CD4-positive, alpha-beta T cell treated with Interleukin-15 for 1 hour (primary cell): Measurements from ENCODE around the gene TBATA.
"Not testable (repeated sequence)": the region's sequence is repeated elsewhere in the genome, so short reads cannot be mapped to it uniquely, and the experiment has no call there.

Source experiments
- DNase-seq: peaks from one replicate; pipeline ENCODE4 v3.0.0-alpha.2; 2020

Gene TBATA

GRCh38 chr10:70777063-70777875 lies 7.9 kb downstream of the TBATA start:
- no peak for DNase-seq

GRCh38 chr10:70776455-70777005 lies 8.6 kb downstream of the TBATA start:
- no peak for DNase-seq

DNA sequence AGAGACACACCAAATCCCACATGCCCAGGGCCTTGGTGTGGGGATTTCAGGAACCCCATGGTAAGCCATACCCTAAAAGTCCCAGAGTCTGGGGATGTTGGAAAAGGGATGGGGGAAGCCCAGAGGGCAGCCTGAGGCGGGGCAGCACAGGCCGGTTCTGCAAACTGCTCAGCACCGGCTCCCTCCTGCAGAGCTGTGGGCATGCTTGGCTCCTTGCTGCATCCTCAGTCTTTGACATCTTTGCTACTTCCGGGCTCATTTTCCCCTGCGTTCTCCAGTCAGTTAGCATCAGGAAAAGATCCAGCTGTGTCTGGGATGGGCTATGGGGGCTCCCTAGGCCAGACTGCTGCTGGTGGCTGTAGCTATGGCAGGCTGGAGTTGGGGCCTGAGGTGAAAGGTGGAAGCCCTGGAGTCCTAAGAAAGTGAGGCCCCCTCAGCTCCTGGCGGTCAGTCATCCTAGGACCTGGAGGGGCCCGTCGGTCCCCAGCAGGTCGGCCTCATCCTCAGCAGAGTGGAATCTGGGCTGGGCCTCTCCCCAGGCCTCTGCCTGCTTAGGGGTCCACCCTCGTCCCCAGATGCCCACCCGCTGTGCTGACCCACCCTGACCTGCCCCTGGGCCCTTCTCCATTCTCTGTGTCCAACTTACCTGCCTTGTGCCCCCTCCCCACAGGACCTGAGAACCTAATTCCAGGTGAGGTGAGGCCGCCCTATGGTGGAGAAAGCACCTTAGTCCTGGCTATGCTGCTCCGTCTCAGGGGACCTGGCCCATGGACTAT lies 9.3 kb downstream of the TBATA start:
- no peak for DNase-seq

DNA sequence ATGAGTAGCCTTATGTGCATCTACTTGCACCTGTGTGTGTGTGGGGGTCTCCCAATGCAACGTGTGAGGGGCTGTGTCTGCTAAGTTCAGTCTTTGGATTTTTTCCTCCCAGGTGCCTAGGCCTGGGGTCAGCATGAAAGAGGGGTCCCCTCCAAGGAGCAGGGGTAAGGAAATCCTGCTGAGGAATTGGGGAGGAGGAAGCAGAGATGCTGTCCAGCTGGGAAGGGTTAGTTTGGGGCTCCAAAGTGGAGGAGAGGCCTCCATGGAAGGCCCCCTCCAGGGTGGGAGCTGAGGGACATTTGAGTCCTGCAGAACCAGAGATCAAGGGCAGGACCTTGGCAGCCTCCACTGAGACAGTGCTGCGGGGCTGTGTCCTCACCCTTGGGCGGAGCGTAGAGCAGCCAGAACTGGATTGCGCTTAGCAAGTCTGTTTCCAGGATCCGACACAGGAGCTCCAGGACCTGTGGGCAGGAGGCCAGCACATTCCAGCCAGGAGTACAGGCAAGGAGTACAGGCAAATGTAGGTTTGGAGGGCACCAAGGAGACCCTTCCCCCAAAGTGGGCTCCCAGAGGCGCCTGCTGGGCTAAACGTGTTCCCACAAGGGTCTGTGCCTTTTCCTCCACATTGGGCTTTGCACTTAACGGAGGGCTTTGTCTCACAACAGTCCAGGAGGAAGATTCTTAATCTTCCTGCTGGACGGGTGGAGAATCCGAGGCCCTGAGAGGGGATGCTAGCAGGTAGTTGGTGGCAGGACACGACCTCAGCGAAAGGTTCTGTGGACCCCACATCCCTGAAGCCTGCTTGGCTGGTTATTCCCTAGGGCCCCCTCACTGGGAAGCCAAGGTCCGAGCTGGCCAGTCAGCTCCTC lies 10.1 kb downstream of the TBATA start:
- DNase-seq = no peak

- DNase-seq = no peak
These were observed 11.0 kb downstream of the TBATA start for GRCh38 chr10:70773965-70774809.

DNA sequence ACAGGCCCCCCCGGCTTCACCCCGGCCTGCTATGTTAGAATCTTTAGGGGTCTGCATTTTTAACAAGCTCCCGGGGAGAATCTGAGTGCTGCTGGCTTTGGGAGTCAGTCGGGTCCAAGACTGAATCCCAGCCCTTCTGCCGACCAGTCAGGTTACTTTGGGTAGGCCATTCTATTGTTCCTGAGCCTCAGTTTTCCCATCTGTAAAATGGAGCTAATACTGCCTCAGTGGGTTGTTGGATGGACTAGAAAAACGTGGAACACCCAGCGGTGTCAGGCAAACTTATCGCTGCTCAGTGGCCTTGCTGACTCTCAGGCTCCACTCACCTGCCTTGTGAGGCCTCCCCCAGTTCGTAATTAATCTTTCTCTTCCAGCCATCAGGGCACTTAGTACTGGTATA lies 11.7 kb downstream of the TBATA start:
- no peak for DNase-seq

DNA sequence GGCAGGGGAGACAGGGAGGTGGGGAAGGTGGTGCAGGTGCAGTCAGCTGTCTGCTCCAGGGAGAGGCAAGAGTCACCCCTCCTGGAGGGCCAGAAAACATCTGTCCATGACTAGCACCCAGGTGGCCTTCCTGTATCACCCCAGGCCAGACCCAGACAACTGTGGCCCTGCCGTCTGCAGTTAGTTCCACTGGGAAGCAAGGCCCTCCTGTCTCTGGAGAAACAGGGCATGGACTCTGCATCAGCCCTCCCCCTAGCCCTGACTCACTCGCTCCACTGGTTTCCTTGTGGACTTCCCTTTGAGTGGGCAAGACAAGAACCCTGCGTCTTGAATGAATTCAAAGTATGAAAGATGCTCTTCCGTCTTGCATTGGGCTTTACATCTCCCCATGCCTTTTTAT lies 12.6 kb downstream of the TBATA start:
- DNase-seq = no peak

GRCh38 chr10:70771311-70772194 lies 13.6 kb downstream of the TBATA start:
- no peak for DNase-seq

DNA sequence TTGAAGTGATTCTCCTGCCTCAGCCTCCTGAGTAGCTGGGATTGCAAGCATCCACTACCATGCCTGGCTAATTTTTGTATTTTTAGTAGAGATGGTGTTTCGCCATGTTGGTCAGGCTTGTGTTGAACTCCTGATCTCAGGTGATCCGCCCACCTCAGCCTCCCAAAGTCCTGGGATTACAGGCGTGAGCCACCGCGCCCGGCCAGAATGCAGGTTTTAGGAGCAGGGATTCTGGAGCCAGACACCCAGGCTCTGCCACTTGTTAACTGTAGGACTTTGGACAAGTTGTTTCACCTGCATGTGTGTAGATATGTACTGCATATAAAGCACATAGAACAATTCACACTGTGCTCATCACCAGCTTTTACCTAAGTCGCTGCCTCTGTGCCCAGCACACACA lies 14.7 kb downstream of the TBATA start:
- not testable (repeated sequence) for DNase-seq

DNA sequence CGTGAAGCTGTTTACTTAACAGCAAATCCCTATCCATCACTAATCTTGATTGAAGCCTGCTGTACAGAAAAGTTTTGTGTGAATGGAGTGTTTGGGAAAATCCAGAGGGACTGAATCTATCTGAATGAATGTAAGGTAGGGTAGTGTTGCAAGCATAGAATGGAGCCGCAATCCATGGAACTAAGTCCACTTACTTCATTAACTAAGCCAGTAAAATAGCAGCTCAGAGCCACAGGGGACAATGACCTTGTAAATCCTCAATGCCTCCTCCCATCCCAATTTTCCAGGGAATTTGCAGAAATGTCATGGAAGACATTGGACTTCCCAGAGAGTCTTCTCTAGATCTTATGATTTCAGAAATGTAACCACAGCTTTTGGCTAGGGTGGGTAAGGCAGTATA lies 15.2 kb downstream of the TBATA start:
- no peak for DNase-seq

GRCh38 chr10:70769121-70769520 lies 16.1 kb downstream of the TBATA start:
- DNase-seq = no peak

DNA sequence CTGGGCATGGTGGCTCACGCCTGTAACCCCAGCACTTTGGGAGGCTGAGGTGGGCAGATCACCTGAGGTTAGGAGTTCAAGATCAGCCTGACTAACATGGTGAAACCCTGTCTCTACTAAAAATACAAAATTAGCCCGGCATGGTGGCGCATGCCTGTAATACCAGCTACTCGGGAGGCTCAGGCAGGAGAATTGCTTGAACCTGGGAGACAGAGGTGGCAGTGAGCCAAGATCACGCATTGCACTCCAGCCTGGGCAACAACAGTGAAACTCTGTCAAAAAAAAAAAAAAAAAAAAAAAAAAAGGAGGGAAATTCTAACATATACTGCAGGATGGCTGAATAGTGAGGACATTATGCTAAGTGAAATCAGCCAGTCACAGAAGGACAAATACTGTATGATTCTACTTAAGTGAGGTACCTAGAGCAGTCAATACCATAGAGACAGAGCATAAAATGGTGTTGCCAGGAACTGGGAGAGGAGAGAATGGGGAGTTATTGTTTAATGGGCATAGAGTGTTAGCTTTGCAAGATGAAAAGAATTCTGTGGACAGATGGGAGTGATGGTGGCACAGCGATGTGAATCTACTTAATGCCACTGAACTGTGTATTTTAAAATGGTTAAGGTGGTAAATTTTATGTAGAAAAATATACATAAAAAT lies 17.0 kb downstream of the TBATA start:
- not testable (repeated sequence) for DNase-seq

GRCh38 chr10:70765794-70766594 lies 19.2 kb downstream of the TBATA start:
- DNase-seq = no peak

DNA sequence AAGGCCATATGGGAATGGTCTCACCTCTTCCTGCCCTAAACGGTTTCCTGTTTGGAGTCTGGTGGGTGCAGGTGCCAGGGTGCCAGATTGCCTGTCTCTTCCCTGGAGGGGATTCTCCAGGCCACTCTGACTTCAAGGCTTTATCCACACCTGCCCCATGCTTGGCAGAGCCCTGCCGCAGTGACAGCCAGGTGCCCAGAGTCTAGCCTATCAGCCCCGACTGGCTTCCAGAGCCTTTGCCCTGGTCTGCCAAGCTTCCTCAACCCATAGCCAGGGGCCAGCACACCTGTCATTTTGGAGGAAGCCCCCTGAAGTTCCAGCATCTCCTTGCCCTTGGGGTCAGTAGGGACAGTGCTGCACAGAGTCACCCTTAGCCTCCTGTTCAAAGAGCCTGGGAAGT lies 21.6 kb downstream of the TBATA start:
- no peak for DNase-seq

DNA sequence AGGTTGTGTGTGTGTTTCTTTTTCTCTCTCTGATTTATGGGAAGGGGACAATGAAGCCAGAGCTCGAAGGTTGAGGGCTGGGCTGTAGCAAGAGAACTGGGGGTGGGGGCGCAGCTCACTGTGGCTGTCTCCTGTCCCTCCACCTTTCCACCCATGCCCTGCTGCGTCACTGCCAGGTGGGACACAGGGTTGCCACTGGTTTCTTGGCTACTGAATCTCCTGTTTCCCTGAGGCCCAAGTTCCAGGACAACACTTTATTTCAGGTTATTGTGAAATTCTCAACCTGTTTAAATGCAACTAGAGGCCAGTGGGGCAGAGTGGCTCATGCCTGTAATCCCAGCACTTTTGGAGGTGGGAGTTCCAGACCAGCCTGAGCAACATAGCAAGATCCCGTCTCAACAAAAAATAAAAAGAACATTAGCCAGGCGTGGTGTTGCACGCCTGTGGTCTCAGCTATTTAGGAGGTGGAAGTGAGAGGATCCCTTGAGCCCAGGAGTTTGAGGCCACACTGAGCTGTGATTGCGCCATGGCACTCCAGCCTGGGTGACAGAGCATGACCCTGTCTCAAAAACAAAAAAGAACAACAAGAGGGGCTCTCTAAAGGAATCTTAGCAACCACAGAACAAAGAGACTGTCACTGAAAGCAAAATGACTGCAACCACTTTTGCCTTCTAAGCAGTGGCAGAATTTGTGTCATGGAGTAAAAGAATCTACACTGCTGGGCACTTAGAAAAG lies 22.6 kb downstream of the TBATA start:
- no peak for DNase-seq

GRCh38 chr10:70761727-70762350 lies 23.3 kb downstream of the TBATA start:
- no peak for DNase-seq

GRCh38 chr10:70761031-70761601 lies 24.1 kb downstream of the TBATA start:
- DNase-seq = no peak

DNA sequence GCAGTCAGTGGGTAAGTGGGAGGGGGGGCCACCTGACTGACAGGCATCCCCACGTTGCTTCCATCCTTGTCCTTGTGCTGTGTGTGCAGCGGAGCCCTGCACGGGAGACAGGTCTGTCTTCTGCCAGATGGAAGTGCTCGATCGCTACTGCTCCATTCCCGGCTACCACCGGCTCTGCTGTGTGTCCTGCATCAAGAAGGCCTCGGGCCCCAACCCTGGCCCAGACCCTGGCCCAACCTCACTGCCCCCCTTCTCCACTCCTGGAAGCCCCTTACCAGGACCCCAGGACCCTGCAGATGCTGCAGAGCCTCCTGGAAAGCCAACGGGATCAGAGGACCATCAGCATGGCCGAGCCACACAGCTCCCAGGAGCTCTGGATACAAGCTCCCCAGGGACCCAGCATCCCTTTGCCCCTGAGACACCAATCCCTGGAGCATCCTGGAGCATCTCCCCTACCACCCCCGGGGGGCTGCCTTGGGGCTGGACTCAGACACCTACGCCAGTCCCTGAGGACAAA lies 24.8 kb downstream of the TBATA start:
- DNase-seq = no peak
